K562 (cell line): Measurements from ENCODE around the gene UBXN6. TPM values are rescaled to one million over a fixed set of nuclear protein-coding genes. Genes with fewer than 3 reads are reported as not detected.

Experiments
- BMI1 ChIP-seq: fragments of 150-350 bp; IDR thresholded peaks from 2 replicates; pipeline ENCODE4 v1.6.1; 2014; ENCODE audit warnings: low read length
- KAT2B ChIP-seq: IDR thresholded peaks from one replicate; pipeline ENCODE4 v1.6.1; 2012; ENCODE audit warnings: low read depth, mild to moderate bottlenecking, control low read depth, inconsistent platforms, low read length, moderate library complexity
- KLF1 ChIP-seq: fragments of 450-650 bp; IDR thresholded peaks from 2 replicates; pipeline ENCODE4 v1.6.1; 2016; ENCODE audit warnings: missing genetic modification characterization, missing compliant biosample characterization
- KLF6 ChIP-seq: fragments of 250-450 bp; sonication (Bioruptor Pico); IDR thresholded peaks from 2 replicates; pipeline ENCODE4 v1.4.0; 2020; ENCODE audit warnings: mild to moderate bottlenecking, moderate library complexity, borderline replicate concordance
- RB1 ChIP-seq: fragments of 450-650 bp; IDR thresholded peaks from 2 replicates; pipeline ENCODE4 v1.6.1; 2017; ENCODE audit warnings: low read depth, mild to moderate bottlenecking
- RREB1 ChIP-seq: fragments of 250-450 bp; sonication (Bioruptor Pico); IDR thresholded peaks from 2 replicates; pipeline ENCODE4 v1.4.0; 2020
- SMC3 ChIP-seq: conservative IDR thresholded peaks from 2 replicates; pipeline ENCODE4 v1.6.1; 2011; ENCODE audit warnings: low read depth, low read length, improper control_type of control experiment; ENCODE audit not compliant: insufficient read depth
- TCF3 ChIP-seq: sonication (generic); formaldehyde crosslinking; IDR thresholded peaks from 2 replicates; pipeline ENCODE4 v1.4.0; 2020; ENCODE audit warnings: mild to moderate bottlenecking, missing genetic modification reagents
- ZBTB2 ChIP-seq: fragments of 450-650 bp; IDR thresholded peaks from 2 replicates; pipeline ENCODE4 v1.6.1; 2016; ENCODE audit warnings: antibody characterized with exemption
- ZFP30 ChIP-seq: fragments of 250-450 bp; sonication (Bioruptor Pico); IDR thresholded peaks from 2 replicates; pipeline ENCODE4 v1.8.0; 2022; ENCODE audit warnings: moderate library complexity, mild to moderate bottlenecking, inconsistent platforms, borderline replicate concordance
- ZNF165 ChIP-seq: fragments of 250-450 bp; sonication (Bioruptor Pico); IDR thresholded peaks from 2 replicates; pipeline ENCODE4 v1.4.0; 2020; ENCODE audit warnings: borderline replicate concordance
- ZNF395 ChIP-seq: fragments of 200-800 bp; sonication (Bioruptor generic); IDR thresholded peaks from 2 replicates; pipeline ENCODE4 v1.6.1; 2017; ENCODE audit warnings: missing genetic modification characterization, missing compliant biosample characterization
- ZNF778 ChIP-seq: fragments of 450-650 bp; formaldehyde crosslinking; IDR thresholded peaks from 2 replicates; pipeline ENCODE4 v1.4.0; 2020; ENCODE audit warnings: mild to moderate bottlenecking, moderate library complexity
- polyA plus RNA-seq, 8 experiments: library from polyadenylated mRNA; depleted of rRNA in 4 of 8; stranded (reverse) in 5 of 8; unstranded in 3 of 8; fragments of >200 nt; fragmentation: Nextera tagmentation in 2 of 8; fragmentation: Illumina TruSeq in 1 of 8; extraction: Ambion mirVana in 2 of 8; extraction: Trizol in 1 of 8; gene quantifications; 2 replicates each; pipeline versions ENCODE4 v1.2.1 to v1.2.3, GENCODE V29; 2011 to 2014; ENCODE audit warnings: inconsistent platforms in 1 of 8, missing spikeins in 1 of 8
- total RNA-seq, 7 experiments: library from RNA; depleted of rRNA in 6 of 7; stranded (reverse); fragments of >200 nt in 6 of 7; fragmentation: Illumina TruSeq in 2 of 7; extraction: Trizol in 2 of 7; gene quantifications; 2 replicates each; pipeline versions ENCODE4 v1.2.1 to v1.2.3, GENCODE V29; 2011 to 2021; ENCODE audit warnings: low replicate concordance in 1 of 7

The UBXN6 gene
- total and polyA plus RNA-seq, 9 of the 15 experiments (the other 6 are each of a cell fraction or from before 2014, with no cell fraction given) = 0.48 to 90.2 (median 29.5) TPM

DNA sequence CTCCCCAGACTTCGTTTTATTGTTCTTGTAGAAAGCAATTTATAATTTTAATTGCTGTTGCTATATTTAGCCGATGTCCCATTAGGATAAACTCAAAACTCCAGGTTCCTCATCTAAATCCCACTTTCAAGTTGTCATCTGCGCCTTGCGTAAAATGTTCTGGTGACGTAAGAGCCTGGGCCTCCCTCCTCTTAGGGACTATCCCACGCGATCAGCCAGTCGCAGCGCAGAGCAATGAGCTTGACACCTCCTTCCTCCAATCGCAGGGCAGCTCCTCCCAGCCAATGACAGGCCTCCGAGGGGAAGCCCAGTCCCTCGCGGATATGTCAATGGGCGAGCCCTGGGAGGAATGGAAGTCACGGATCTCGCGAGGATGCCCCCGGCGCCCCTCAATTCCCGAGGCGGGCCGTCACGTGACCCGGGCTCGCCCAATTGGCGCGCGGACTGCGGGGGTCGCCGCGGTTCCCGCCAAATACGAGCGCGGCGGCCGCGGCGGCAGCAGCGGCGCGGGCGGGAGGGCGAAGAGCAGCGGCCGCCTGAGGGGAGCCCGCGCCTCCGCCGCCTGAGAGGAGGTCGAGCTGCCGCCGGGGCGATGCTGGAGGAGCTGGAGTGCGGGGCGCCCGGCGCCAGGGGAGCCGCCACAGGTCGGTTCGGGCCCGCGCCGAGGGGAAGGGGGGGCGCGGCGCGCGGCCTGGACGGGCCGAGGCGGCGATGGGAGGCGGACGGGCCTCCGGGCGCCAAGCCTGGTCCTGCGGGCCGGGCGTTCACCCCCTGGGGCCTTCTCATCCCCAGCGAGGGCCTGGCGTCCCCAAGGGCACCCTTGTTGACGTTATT, 55.2 kb downstream of the UBXN6 start, which contains the start of gene CHAF1A (continued):
- TF ChIP-seq RB1 (peak; percentile 100), BMI1 (no peak), ZBTB2 (no peak), ZNF165 (CRISPR knock-in tag) (no peak), KLF1 (tag) (peak; percentile 55; the same call in 1 of the 2 replicates), RREB1 (CRISPR knock-in tag) (no peak), KLF6 (CRISPR knock-in tag) (no peak), ZFP30 (no peak), KAT2B (no peak), SMC3 (no peak), ZNF395 (CRISPR knock-in tag) (no peak), ZNF778 (no peak), TCF3 (no peak; the same call in 1 of the 2 replicates)
